Measurements from ENCODE around the gene USP6NL.
A peak's percentile ranks its signal among the peaks of the same experiment; 100 is the strongest.

The USP6NL gene

GRCh38 chr10:11457336-11457735, 154.1 kb downstream of the USP6NL start:
- no peak for TF ChIP-seq CTCF (IDR thresholded peaks at IDR 0.05; ENCODE audit: insufficient read depth, low read length, poor library complexity, severe bottlenecking)
- no peak for DNase-seq (ENCODE audit: extremely low read depth, insufficient read length)
- no peak overlapping the region for H3K4me3 ChIP-seq (replicated peaks; ENCODE audit: low read depth, low read length)

GRCh38 chr10:11454958-11455566, 156.4 kb downstream of the USP6NL start:
- H3K27me3 ChIP-seq (replicated peaks; ENCODE audit: control insufficient read depth, insufficient read depth, low read length), result no peaks in the 10 kb centered on the region
- H3K4me3 ChIP-seq (replicated peaks; ENCODE audit: low read depth, low read length), result no peak overlapping the region
- no peak for DNase-seq (ENCODE audit: extremely low read depth, insufficient read length)
- H3K36me3 ChIP-seq (ENCODE audit: control insufficient read depth, insufficient read depth, low read length), result no peaks in the 10 kb centered on the region; the same call in 1 of the 2 replicates
- peak; percentile 28 for TF ChIP-seq CTCF (IDR thresholded peaks at IDR 0.05; ENCODE audit: insufficient read depth, low read length, poor library complexity, severe bottlenecking)

More at GRCh38 chr10:11457336-11457735, 154.1 kb downstream of the USP6NL start:
- no peaks in the 10 kb centered on the region; the same call in none of the 2 replicates for H3K36me3 ChIP-seq (ENCODE audit: control insufficient read depth, insufficient read depth, low read length)
- H3K27me3 ChIP-seq (replicated peaks; ENCODE audit: control insufficient read depth, insufficient read depth, low read length), result no peaks in the 10 kb centered on the region

GRCh38 chr10:11454160-11454559, 157.3 kb downstream of the USP6NL start:
- Histone ChIP-seq H3K36me3 (ENCODE audit: control insufficient read depth, insufficient read depth, low read length) (no peaks in the 10 kb centered on the region; the same call in 1 of the 2 replicates), H3K27me3 (replicated peaks; ENCODE audit: control insufficient read depth, insufficient read depth, low read length) (no peaks in the 10 kb centered on the region), H3K4me3 (replicated peaks; ENCODE audit: low read depth, low read length) (no peak overlapping the region)
- no peak for TF ChIP-seq CTCF (IDR thresholded peaks at IDR 0.05; ENCODE audit: insufficient read depth, low read length, poor library complexity, severe bottlenecking)
- DNase-seq (ENCODE audit: extremely low read depth, insufficient read length), result no peak

GRCh38 chr10:11451640-11452260, 159.7 kb downstream of the USP6NL start:
- Histone ChIP-seq H3K27me3 (replicated peaks; ENCODE audit: control insufficient read depth, insufficient read depth, low read length) (no peaks in the 10 kb centered on the region), H3K4me3 (replicated peaks; ENCODE audit: low read depth, low read length) (no peak overlapping the region), H3K36me3 (ENCODE audit: control insufficient read depth, insufficient read depth, low read length) (no peaks in the 10 kb centered on the region)
- DNase-seq (ENCODE audit: extremely low read depth, insufficient read length), result no peak
- TF ChIP-seq CTCF (IDR thresholded peaks at IDR 0.05; ENCODE audit: insufficient read depth, low read length, poor library complexity, severe bottlenecking), result no peak

GRCh38 chr10:11450427-11450826, 161.0 kb downstream of the USP6NL start:
- no peak for DNase-seq (ENCODE audit: extremely low read depth, insufficient read length)
- Histone ChIP-seq H3K27me3 (replicated peaks; ENCODE audit: control insufficient read depth, insufficient read depth, low read length) (no peaks in the 10 kb centered on the region), H3K4me3 (replicated peaks; ENCODE audit: low read depth, low read length) (no peak overlapping the region), H3K36me3 (ENCODE audit: control insufficient read depth, insufficient read depth, low read length) (no peaks in the 10 kb centered on the region)
- no peak for TF ChIP-seq CTCF (IDR thresholded peaks at IDR 0.05; ENCODE audit: insufficient read depth, low read length, poor library complexity, severe bottlenecking)

All from GM06990 (cell line).